Upper lobe of left lung (tissue), 6 donors: ENCODE data around the gene LAX1. TPM values are rescaled to one million over a fixed set of nuclear protein-coding genes. Genes with fewer than 3 reads are reported as not detected.
"Not testable (repeated sequence)": the region's sequence is repeated elsewhere in the genome, so short reads cannot be mapped to it uniquely, and the experiment has no call there.

Experiments used
- ATAC-seq, 2 donors: fragments of 200-7000 bp; cut with Tn5 transposase; one replicate each; pipeline ENCODE4 v1.9.1; 2022; ENCODE audit warnings: mild to moderate bottlenecking in 2 of 2, moderate library complexity in 2 of 2; ENCODE audit not compliant: low FRiP score in 2 of 2
- DNase-seq, 2 donors: peaks; one replicate each; pipeline ENCODE4 v3.0.0-alpha.2; 2019 to 2020
- H3K27ac ChIP-seq, 4 donors: fragments of 200-600 bp; sonication (generic); one replicate each; pipeline ENCODE4 v1.5.1; 2016 to 2019
- H3K27me3 ChIP-seq, 4 donors: fragments of 200-600 bp; sonication (generic); one replicate each; pipeline ENCODE4 v1.5.1; 2017 to 2019
- H3K36me3 ChIP-seq, 4 donors: fragments of 200-600 bp; sonication (generic); one replicate each; pipeline ENCODE4 v1.5.1; 2016 to 2019
- H3K4me1 ChIP-seq, 4 donors: fragments of 200-600 bp; sonication (generic); one replicate each; pipeline ENCODE4 v1.5.1; 2018 to 2019
- H3K4me3 ChIP-seq, 4 donors: fragments of 200-600 bp; sonication (generic); one replicate each; pipeline ENCODE4 v1.5.1; 2017 to 2019; ENCODE audit warnings: mild to moderate bottlenecking in 2 of 4, moderate library complexity in 1 of 4
- H3K9me3 ChIP-seq, 4 donors: fragments of 200-600 bp; sonication (generic); one replicate each; pipeline ENCODE4 v1.5.1; 2018 to 2019
- EP300 ChIP-seq, 4 donors: sonication (generic); formaldehyde crosslinking; IDR thresholded peaks; one replicate each; pipeline ENCODE4 v1.5.1; 2017; ENCODE audit warnings: antibody characterized with exemption in 4 of 4, control low read depth in 2 of 4
- POLR2A ChIP-seq, 4 donors: fragments of 450-650 bp; IDR thresholded peaks; one replicate each; pipeline ENCODE4 v1.5.1; 2016 to 2017; ENCODE audit warnings: antibody characterized with exemption in 4 of 4, mild to moderate bottlenecking in 2 of 4
- POLR2AphosphoS5 ChIP-seq, 2 donors: sonication (generic); formaldehyde crosslinking; IDR thresholded peaks; one replicate each; pipeline ENCODE4 v1.5.1; 2017; ENCODE audit warnings: antibody characterized with exemption in 2 of 2
- WGBS, 2 donors: methylation state at CpG; one replicate each; pipeline ENCODE4 v1.1.5; 2017 to 2018; 5-methylcytosine and 5-hydroxymethylcytosine counted together
- total RNA-seq, 6 donors: library from RNA; depleted of rRNA in 4 of 6; stranded (reverse); fragments of >200 nt in 4 of 6; gene quantifications; one replicate each; pipeline versions ENCODE4 v1.1.0 to v1.2.1, GENCODE V29; 2016 to 2021
- TF ChIP-seq, protein P1 (sequence below), 6 experiments: fragments of 450-650 bp in 4 of 6; fragments of 200-600 bp in 2 of 6; sonication (generic) in 2 of 6; IDR thresholded peaks; one replicate each; pipeline ENCODE4 v1.5.1; 2016 to 2019; ENCODE audit warnings: antibody characterized with exemption in 6 of 6
- donor health status: DM: no; HTN: no; CAD: no; lungs with moderate emphysema.
- donor health status: DM: no; HTN: yes; CAD: no; lungs with severe emphysema.

LAX1 gene
- total RNA-seq, 6 donors from 2014 or later: 1.8 to 4.2 (median 2.3) TPM

DNA sequence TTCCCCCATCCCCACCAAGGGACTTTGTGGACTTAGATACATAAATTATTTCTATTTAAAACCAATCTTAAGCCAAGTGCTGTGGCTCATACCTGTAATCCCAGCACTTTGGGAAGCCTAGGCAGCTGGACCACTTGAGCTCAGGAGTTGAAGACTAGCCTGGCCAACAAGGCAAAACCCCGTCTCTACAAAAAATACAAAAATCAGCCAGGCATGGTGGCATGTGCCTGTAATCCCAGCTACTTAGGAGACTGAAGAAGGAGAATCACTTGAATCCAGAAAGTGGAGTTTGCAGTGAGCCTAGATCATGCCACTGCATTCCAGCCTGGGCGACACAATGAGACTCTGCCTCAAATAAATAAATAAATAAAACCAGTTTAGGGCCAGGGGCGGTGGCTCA, 4.5 kb upstream of the LAX1 start:
- Histone ChIP-seq H3K4me3 (no peak overlapping the region), H3K4me1 (no peaks in the 10 kb centered on the region), H3K27me3 (no peaks in the 10 kb centered on the region), H3K27ac (no peak overlapping the region), H3K9me3 (no peaks in the 10 kb centered on the region), H3K36me3 (no peaks in the 10 kb centered on the region)
- 95 to 98% methylated on average over 3 of the region's 3 CpGs for WGBS, 2 donors
- no peak for DNase-seq
- no peak for TF ChIP-seq EP300 (IDR thresholded peaks at IDR 0.05)
- TF ChIP-seq, protein P1, sequence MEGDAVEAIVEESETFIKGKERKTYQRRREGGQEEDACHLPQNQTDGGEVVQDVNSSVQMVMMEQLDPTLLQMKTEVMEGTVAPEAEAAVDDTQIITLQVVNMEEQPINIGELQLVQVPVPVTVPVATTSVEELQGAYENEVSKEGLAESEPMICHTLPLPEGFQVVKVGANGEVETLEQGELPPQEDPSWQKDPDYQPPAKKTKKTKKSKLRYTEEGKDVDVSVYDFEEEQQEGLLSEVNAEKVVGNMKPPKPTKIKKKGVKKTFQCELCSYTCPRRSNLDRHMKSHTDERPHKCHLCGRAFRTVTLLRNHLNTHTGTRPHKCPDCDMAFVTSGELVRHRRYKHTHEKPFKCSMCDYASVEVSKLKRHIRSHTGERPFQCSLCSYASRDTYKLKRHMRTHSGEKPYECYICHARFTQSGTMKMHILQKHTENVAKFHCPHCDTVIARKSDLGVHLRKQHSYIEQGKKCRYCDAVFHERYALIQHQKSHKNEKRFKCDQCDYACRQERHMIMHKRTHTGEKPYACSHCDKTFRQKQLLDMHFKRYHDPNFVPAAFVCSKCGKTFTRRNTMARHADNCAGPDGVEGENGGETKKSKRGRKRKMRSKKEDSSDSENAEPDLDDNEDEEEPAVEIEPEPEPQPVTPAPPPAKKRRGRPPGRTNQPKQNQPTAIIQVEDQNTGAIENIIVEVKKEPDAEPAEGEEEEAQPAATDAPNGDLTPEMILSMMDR (IDR thresholded peaks at IDR 0.05): no peak
- no peak for TF ChIP-seq POLR2A (IDR thresholded peaks at IDR 0.05)
- no peak for TF ChIP-seq POLR2AphosphoS5 (IDR thresholded peaks at IDR 0.05)
- no peak for ATAC-seq

DNA sequence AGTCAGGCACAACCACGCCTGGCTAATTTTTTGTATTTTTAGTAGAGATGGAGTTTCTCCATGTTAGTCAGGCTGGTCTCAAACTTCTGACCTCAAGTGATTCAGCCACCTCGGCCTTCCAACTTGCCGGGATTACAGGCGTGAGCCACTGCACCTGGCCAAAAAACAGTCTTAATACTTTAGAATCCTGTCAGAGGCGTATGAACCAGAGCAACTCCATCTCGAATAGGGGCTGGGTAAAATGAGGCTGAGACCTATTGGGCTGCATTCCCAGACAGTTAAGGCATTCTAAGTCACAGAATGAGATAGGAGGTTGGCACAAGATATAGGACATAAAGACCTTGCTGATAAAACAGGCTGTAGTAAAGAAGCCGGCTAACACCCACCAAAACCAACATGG, 3.0 kb upstream of the LAX1 start:
- WGBS, 2 donors: 85 to 96% methylated on average over 7 of the region's 7 CpGs
- not testable (repeated sequence) for H3K4me3 ChIP-seq, H3K36me3 ChIP-seq, ATAC-seq, H3K27me3 ChIP-seq, DNase-seq, H3K4me1 ChIP-seq, H3K27ac ChIP-seq, H3K9me3 ChIP-seq

DNA sequence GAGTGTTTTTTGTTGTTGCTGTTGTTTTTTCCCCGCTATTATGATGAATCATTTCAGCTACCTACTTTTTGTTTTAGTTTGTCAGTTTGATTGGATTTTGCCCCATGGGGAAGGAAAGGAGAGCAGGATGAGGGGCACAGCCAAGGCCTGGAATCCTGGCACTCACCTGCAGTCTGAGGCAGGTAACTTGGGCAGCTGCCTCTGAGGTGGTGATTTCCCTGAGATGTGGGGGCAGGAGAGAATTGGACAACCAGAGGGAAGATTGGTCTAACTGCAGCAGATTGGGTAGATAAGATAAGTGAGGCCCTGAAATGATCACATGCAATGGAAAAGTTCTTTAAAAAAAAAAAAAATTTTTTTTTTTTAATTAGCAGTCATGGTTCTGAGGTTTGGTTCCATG, 1.5 kb upstream of the LAX1 start:
- 88 to 100% methylated on average over 1 of the region's 1 CpG for WGBS, 2 donors
- Histone ChIP-seq H3K27me3 (no peaks in the 10 kb centered on the region), H3K4me1 (peaks cover 0 to 2% (median 0%) of the 10 kb centered on the region in 4 donors), H3K36me3 (no peaks in the 10 kb centered on the region), H3K9me3 (no peaks in the 10 kb centered on the region), H3K4me3 (no peak overlapping the region), H3K27ac (peak overlapping the region in 1 of 4 donors; percentile 76)
- TF ChIP-seq, protein P1 (IDR thresholded peaks at IDR 0.05): no peak
- TF ChIP-seq EP300 (IDR thresholded peaks at IDR 0.05) (no peak), POLR2A (IDR thresholded peaks at IDR 0.05) (no peak), POLR2AphosphoS5 (IDR thresholded peaks at IDR 0.05) (no peak)
- no peak for ATAC-seq
- no peak for DNase-seq

DNA sequence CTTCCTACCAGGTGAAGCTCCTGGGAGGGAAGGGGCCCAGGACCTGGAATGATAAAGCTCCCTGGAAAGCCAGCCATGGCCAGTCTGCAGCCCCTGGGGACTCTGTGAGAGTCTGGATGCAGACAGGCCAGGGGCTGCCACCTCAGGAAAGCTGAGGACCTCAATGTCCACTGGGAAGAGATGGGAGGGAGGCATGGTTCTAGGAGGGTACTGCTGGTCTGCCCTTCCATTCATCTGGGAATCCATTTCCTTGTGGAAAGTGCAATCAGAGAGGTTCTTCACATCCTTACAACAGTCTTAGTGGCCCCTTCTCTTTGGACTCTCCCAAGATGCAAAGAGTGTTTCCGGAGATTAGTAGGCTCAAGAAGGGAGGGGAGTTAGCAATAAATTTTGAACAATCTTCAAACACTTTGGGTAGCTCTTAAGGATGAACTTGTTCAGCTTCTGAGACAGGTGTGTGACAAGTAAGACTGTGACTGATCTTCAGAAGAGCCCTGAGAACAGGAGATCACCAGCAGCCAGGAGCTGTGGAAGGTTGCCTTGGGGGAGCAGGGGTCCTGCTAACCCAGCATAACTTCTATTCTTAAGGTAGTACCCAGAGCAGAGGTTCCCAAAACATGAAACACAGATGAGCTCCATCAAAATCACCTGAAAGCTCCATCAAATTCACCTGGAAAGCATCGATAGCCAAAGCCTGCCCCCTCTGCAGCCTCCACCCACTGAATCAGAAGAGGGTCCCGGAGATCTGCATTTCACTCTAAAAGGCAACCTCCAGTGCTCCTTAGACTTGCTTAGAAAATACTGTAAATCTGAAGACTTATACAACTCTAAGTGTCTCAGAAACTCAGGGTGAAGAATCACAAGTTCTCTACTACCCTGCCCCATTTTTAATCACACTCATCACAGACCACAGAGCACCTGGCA, 616 bp upstream of the LAX1 start:
- H3K27me3 ChIP-seq: no peaks in the 10 kb centered on the region
- TF ChIP-seq POLR2A (IDR thresholded peaks at IDR 0.05) (no peak), POLR2AphosphoS5 (IDR thresholded peaks at IDR 0.05) (no peak), EP300 (IDR thresholded peaks at IDR 0.05) (no peak)
- TF ChIP-seq, protein P1 (IDR thresholded peaks at IDR 0.05): no peak
- no peaks in the 10 kb centered on the region for H3K36me3 ChIP-seq
- WGBS, 2 donors: 92 to 95% methylated on average over 3 of the region's 3 CpGs
- no peak for ATAC-seq
- no peak overlapping the region for H3K4me3 ChIP-seq
- peaks cover 0 to 11% (median 3%) of the 10 kb centered on the region in 4 donors for H3K4me1 ChIP-seq
- DNase-seq: no peak
- H3K27ac ChIP-seq: peak overlapping the region in 3 of 4 donors; percentile 4 to 76 (median 65)
- no peaks in the 10 kb centered on the region for H3K9me3 ChIP-seq

DNA sequence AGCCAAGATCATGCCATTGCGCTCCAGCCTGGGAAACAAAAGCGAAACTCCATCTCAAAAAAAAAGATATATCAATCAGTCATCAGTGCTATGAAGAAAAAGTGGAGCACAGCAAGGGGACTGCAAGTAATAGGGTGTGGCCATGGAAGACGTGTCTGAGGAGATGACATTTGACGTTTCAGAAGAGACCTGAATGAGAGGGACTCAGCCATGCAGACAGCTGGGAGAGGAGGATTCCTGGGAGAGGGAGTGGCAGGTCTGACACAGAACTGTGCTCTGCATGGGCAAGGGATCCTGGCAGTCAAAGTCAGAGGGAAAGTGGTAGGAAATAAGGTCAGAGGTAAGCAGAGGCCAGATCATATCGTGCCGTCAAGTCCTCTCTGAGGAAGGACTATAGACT, 3.3 kb downstream of the LAX1 start:
- Histone ChIP-seq H3K4me1 (peaks cover 0 to 18% (median 6%) of the 10 kb centered on the region in 4 donors), H3K36me3 (no peaks in the 10 kb centered on the region), H3K27ac (no peak overlapping the region), H3K9me3 (no peaks in the 10 kb centered on the region), H3K27me3 (no peaks in the 10 kb centered on the region), H3K4me3 (no peak overlapping the region)
- TF ChIP-seq EP300 (IDR thresholded peaks at IDR 0.05) (no peak), POLR2A (IDR thresholded peaks at IDR 0.05) (no peak), POLR2AphosphoS5 (IDR thresholded peaks at IDR 0.05) (no peak)
- TF ChIP-seq, protein P1 (IDR thresholded peaks at IDR 0.05): no peak
- WGBS, 2 donors: 78 to 81% methylated on average over 6 of the region's 6 CpGs
- DNase-seq: no peak
- ATAC-seq: no peak
